GM19023 (cell line): ENCODE data around the gene CMBL.
A peak's percentile ranks its signal among the peaks of the same experiment; 100 is the strongest.

Experiments
- ATAC-seq: cut with Tn5 transposase; IDR thresholded peaks from one replicate; pipeline ENCODE4 v1.9.1; 2021; ENCODE audit warnings: mild to moderate bottlenecking, moderate library complexity; ENCODE audit not compliant: unreplicated experiment

CMBL gene

DNA sequence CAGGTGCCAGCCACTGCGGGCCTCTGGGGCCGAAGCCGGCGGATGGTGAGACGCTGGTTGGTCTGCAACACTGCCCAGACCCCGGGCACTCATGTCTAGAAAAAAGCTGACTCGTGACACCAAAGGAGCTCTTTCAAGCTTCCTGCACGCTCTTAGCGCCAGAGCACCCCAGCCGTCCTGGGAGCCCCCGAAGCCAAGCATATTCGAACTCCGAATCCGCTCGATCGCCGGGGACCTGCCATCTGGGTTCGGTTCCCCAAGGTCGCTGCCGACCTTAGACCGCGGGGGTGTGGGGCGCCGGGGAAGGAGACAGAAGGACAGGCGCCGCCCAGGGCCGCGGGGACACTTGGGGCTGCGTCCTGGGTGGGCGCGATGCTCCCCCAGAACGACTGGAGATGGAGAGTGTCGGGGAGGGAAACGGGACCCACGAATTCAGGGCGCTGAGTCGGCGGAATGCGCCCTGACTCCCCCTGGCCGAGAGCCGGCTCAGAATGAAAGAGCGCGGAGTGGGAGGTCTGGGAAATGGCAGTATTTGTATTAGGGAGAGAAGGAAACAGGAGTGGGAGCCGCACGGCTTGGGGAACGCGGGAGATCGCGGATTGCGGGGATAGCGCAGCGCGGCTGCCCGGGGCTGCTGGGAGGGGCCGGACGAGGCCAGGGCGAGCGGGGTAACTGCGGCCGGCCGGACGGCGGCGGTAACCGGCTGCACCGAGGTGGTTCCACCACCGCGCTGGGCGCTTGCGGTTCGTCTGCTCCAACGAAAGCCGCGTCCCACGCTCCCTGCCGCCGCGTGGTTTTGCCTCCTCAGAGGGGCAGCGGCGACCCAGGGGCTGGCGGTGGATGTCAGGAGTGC lies 25.7 kb upstream of the CMBL start:
- ATAC-seq = peak; percentile 58

GRCh38 chr5:10332301-10332700 lies 24.6 kb upstream of the CMBL start:
- ATAC-seq = no peak

DNA sequence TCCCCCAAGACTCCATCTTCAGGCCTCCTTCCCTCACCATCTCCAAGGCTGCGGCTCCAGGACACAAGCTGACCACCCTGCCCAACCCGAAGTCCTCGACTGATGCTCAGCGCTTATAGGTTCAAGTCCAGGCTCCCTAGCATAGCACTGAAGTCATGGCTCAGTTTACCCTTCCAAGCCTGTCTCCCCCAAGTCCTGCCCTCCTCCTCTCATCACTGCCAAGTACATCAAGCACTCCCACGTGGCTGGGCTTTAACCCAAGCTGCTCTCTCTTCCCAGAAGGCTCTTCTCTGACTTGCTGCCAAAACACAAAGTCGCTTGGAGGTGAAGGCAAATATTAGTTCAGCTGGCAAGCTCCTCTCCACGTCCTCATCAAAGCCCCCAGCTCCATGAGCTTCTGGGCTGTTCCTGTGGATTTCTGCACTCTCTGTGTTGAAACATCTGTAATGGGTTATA lies 23.7 kb upstream of the CMBL start:
- ATAC-seq = no peak

GRCh38 chr5:10330511-10331230 lies 23.0 kb upstream of the CMBL start:
- ATAC-seq = no peak

DNA sequence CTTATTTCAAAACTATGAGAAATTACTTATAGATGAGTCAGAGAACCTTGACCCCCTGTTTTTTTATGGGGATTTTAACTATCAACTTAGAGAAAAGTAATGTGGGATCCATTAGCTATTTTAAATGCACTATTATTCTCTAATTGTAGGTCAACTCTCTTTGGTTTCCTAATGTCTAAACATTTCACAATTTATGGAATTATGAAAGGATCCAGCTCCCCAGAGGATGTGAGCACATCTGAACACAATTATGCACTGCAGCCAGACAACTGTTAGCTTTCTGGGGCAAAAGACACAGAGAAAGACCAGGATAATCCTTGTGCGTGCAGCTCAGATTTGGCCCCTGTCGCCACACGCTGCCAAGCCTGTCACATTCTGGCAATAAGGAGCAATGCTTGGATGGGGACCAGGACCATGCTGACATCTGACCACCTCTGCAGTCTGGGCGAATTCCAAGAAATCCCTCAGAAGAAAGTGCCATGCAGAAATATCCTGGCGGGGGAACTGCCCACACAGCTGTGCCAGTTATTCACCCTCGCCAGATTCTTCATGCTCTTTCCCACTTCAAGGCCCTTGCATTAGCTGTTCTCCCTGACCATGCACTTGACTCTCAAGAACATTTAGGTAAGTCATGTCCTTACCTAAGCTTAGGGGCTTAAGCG lies 22.2 kb upstream of the CMBL start:
- no peak for ATAC-seq

DNA sequence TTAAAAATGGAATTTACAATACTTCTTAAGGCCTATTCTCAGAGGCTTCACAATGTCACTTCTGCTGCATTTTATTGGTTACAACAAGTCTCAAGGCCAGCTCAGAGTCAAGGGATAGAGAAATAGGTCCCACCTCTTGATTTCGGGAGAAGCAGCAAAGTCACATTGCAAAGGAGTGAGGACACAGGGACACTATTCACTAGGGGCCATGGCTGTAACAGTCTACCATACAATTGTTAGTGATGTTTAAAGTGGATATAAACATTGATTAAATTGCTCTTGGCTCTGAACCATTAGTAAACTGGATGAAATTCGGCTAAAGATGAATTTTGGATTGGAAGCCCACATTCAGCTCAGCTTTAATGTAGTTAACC lies 21.7 kb upstream of the CMBL start:
- ATAC-seq = no peak

GRCh38 chr5:10328323-10328722 lies 20.6 kb upstream of the CMBL start:
- no peak for ATAC-seq

- no peak for ATAC-seq
These were observed 17.0 kb upstream of the CMBL start for GRCh38 chr5:10324518-10325370.

- no peak for ATAC-seq
These were observed 16.1 kb upstream of the CMBL start for GRCh38 chr5:10323588-10324488.

DNA sequence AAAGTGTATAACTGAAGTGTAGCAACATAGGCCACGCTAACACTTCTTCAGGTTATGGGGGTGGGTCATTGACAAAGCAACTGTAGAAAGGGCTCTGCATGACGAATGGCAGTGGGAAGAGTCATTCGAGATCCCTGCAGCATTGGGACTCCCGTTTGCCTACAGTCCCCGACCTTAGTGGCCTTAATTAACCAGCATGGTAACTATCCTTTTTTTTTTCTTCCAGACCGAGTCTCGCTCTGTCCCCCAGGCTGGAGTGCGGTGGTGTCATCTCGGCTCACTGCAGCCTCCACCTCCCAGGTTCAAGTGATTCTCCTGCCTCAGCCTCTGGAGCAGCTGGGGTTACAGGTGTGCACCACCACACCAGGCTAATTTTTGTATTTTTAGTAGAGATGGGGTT lies 14.2 kb upstream of the CMBL start:
- ATAC-seq = no peak

GRCh38 chr5:10320793-10321192 lies 13.1 kb upstream of the CMBL start:
- no peak for ATAC-seq

GRCh38 chr5:10319202-10319851 lies 11.6 kb upstream of the CMBL start:
- no peak for ATAC-seq

DNA sequence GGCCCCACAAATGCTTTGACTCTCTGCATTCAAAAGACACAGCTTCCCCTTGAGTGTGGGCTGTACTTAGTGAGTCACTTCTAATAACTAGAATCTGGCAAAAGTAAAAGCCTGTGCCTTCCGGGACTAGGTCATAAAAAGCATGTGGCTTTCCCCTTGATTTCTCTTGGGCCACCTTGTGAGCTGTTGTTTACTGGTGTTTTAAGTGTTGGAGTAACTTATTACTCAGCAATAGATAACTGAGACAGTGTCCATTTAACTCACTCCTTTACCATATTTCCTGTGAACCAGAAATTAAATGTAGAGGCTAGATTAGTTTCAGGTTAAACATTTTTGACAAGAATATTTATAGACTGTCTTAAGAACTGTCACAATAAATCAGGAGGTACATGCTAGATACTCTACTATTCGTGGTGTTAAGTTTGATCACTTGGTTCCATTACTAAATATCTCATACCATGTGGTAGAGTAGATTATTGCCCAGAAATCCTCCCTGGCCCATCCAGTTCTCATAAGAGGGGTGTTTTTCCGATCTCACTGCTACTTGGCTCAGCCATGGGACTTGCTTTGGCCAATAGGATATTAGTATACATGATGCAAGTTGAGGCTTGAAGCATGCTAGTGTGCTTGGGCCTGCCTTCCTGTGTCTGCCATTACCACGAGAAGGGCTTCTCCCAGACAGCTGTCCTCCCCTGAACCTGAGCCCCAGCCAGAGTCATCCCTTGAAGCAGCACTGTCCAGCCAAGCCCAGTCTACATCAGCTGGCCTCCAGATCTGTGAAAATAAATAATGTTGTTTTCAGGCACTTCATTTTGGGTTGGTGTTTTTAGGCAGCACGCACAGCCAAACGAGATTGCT lies 10.4 kb upstream of the CMBL start:
- ATAC-seq = no peak

- ATAC-seq = no peak
These were observed 8.3 kb upstream of the CMBL start for GRCh38 chr5:10315824-10316509.

GRCh38 chr5:10315201-10315600 lies 7.5 kb upstream of the CMBL start:
- no peak for ATAC-seq

- ATAC-seq = no peak
These were observed 4.1 kb upstream of the CMBL start for GRCh38 chr5:10311595-10312425.
